CD4-positive, alpha-beta T cell (primary cell): Measurements from ENCODE around the gene METTL22. TPM values are rescaled to one million over a fixed set of nuclear protein-coding genes. Genes with fewer than 3 reads are reported as not detected.

Source experiments
- ATAC-seq: fragments of 200-7000 bp; cut with Tn5 transposase; one replicate; pipeline ENCODE4 v1.10.0; 2022; ENCODE audit warnings: mild to moderate bottlenecking; ENCODE audit not compliant: poor library complexity
- CTCF ChIA-PET: fragments of 350-600 bp; sonication (Branson Sonifier 250); formaldehyde crosslinking; loops from one replicate; lab custom pipeline; 2021; ENCODE audit warnings: antibody characterized with exemption, inconsistent platforms; lab: Charles Lee
- POLR2A ChIA-PET: fragments of 350-600 bp; sonication (Branson Sonifier 250); formaldehyde crosslinking; loops from one replicate; lab custom pipeline; 2021; ENCODE audit warnings: antibody characterized with exemption, inconsistent platforms; lab: Charles Lee
- DNase-seq, 14 experiments: peaks; one replicate each; pipeline ENCODE4 v3.0.0-alpha.2; 2013 to 2020; ENCODE audit warnings: mixed read lengths in 2 of 14
- H3K27ac ChIP-seq, 2 donors: one replicate each; pipeline versions ENCODE4 v1.5.1 to v1.7.0; 2013; ENCODE audit warnings: low read length in 2 of 2, low read depth in 1 of 2, mild to moderate bottlenecking in 1 of 2
- H3K27me3 ChIP-seq, 2 experiments: 1 replicate in 1 of 2; 2 replicates in 1 of 2; pipeline versions ENCODE4 v1.6.1 to v1.7.0; 2013; ENCODE audit warnings: low read length in 2 of 2, control low read depth in 1 of 2, mild to moderate bottlenecking in 1 of 2, moderate library complexity in 1 of 2; ENCODE audit not compliant: insufficient read depth in 2 of 2, control insufficient read depth in 1 of 2
- H3K36me3 ChIP-seq: one replicate; pipeline ENCODE4 v1.6.1; 2013; ENCODE audit warnings: low read length, control low read depth; ENCODE audit not compliant: insufficient read depth
- H3K4me1 ChIP-seq: one replicate; pipeline ENCODE4 v1.6.1; 2013; ENCODE audit warnings: low read length, control low read depth; ENCODE audit not compliant: insufficient read depth
- H3K4me3 ChIP-seq: one replicate; pipeline ENCODE4 v1.5.1; 2013; ENCODE audit warnings: mild to moderate bottlenecking, low read length, moderate library complexity
- H3K9me3 ChIP-seq, 2 experiments: 1 replicate in 1 of 2; 2 replicates in 1 of 2; pipeline versions ENCODE4 v1.6.1 to v1.7.0; 2013; ENCODE audit warnings: low read length in 2 of 2, mild to moderate bottlenecking in 2 of 2, control low read depth in 1 of 2, moderate library complexity in 1 of 2; ENCODE audit not compliant: control insufficient read depth in 1 of 2, insufficient read depth in 1 of 2
- H3K27ac Mint-ChIP-seq: one replicate; pipeline ENCODE4 v1.8.0; 2020; ENCODE audit warnings: mixed read lengths
- H3K27me3 Mint-ChIP-seq: one replicate; pipeline ENCODE4 v1.8.0; 2021; ENCODE audit warnings: mixed read lengths
- H3K36me3 Mint-ChIP-seq: one replicate; pipeline ENCODE4 v1.8.0; 2021; ENCODE audit warnings: low read depth, mixed read lengths
- H3K4me1 Mint-ChIP-seq: one replicate; pipeline ENCODE4 v1.8.0; 2021; ENCODE audit warnings: low read depth, mixed read lengths
- H3K4me3 Mint-ChIP-seq: one replicate; pipeline ENCODE4 v1.8.0; 2020; ENCODE audit warnings: mild to moderate bottlenecking, mixed read lengths
- H3K9me3 Mint-ChIP-seq: one replicate; pipeline ENCODE4 v1.8.0; 2020; ENCODE audit warnings: mixed read lengths
- CTCF ChIP-seq: fragments of 200-600 bp; IDR thresholded peaks from one replicate; pipeline ENCODE4 v1.8.0; 2022; ENCODE audit warnings: antibody characterized with exemption, mild to moderate bottlenecking
- intact Hi-C, 2 experiments: fragments of 100-400 bp; cut with DNase I in 1 of 2; cut with micrococcal nuclease in 1 of 2; formaldehyde crosslinking; loops; one replicate each; pipeline versions ENCODE4 v1.15.1 to v1.9.0; 2023 to 2025; cut with DNase I, micrococcal nuclease
- total RNA-seq, 174 experiments: library from RNA in 2 of 174; stranded (reverse) in 2 of 174; gene quantifications; one replicate each; pipeline ENCODE4 v1.2.3 and lab custom pipeline; 2021 to 2026

METTL22 gene
- total RNA-seq, 2 experiments from 2014 or later, result 23.2 to 26.5 TPM

DNA sequence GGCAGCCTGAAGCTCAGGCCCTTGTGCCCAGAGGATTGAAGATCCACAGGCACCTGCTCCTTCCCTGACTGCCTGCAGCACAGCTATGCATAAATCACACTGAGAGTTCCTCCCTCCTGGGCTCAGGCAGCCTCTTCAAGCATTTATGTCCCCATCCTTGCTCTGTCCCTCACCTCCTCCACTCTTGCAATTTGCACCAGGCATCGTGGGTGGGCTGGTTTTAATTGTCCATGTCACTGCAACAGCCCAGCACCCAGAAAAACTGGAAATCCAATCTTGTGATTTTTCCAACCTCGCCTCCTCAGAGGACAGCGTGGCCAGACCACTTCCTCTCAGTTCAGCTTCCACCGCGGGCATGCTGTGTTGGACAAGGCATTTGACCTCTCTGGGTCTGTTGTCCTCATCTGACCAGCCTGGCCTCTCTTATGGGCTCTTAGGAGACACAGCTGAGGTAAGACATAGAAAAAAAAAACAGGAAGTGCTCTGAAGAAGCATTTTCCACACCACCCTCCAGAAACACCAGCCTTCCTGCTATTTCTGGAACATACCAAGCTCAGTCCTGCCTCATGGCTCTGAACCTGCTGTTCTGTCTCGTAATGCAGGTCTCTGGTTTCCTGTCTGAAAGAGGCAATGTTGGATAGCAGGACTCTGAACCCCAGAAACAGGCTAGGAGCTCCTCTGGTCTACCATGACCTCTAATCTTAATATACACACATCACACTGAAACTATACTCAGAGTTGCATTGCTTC is 39.5 kb upstream of the METTL22 start:
- peaks cover 29% of the 10 kb centered on the region for H3K27me3 Mint-ChIP-seq
- no peak for TF ChIP-seq CTCF
- DNase-seq (no peak), ATAC-seq (no peak)
- no peaks in the 10 kb centered on the region for H3K4me1 Mint-ChIP-seq
- no peak overlapping the region for H3K4me3 ChIP-seq
- peaks cover 0 to 3% of the 10 kb centered on the region in 2 experiments for H3K9me3 ChIP-seq
- H3K9me3 Mint-ChIP-seq, result no peaks in the 10 kb centered on the region
- ChIA-PET POLR2A (no interaction called here), CTCF (no interaction called here)
- H3K36me3 ChIP-seq, result no peaks in the 10 kb centered on the region
- peaks cover 3% of the 10 kb centered on the region for H3K4me1 ChIP-seq
- no peak overlapping the region for H3K4me3 Mint-ChIP-seq
- H3K27ac ChIP-seq, result no peak overlapping the region
- no peaks in the 10 kb centered on the region for H3K36me3 Mint-ChIP-seq
- peaks cover 0 to 10% of the 10 kb centered on the region in 2 experiments for H3K27me3 ChIP-seq
- intact Hi-C loops, result no loop called here
- H3K27ac Mint-ChIP-seq, result no peak overlapping the region

- ChIA-PET CTCF (no interaction called here), POLR2A (interaction anchor here (0.6 kb wide), 1 partner anchor 415 kb away, joined by 3 read pairs; no protein-coding TSS in a partner anchor)
- no peak overlapping the region for H3K4me3 ChIP-seq
- peaks cover 3% of the 10 kb centered on the region for H3K4me1 ChIP-seq
- peaks cover 7 to 21% of the 10 kb centered on the region in 2 experiments for H3K27me3 ChIP-seq
- no peaks in the 10 kb centered on the region for H3K9me3 Mint-ChIP-seq
- no peak overlapping the region for H3K27ac Mint-ChIP-seq
- DNase-seq, result no peak
- peaks cover 0 to 3% of the 10 kb centered on the region in 2 experiments for H3K9me3 ChIP-seq
- H3K4me1 Mint-ChIP-seq, result no peaks in the 10 kb centered on the region
- H3K36me3 Mint-ChIP-seq, result no peaks in the 10 kb centered on the region
- ATAC-seq, result no peak
- H3K27me3 Mint-ChIP-seq, result peaks cover 39% of the 10 kb centered on the region
- no peak for TF ChIP-seq CTCF
- no peaks in the 10 kb centered on the region for H3K36me3 ChIP-seq
- no peak overlapping the region for H3K27ac ChIP-seq
- intact Hi-C loops, result no loop called here
- H3K4me3 Mint-ChIP-seq, result no peak overlapping the region
These were observed 38.3 kb upstream of the METTL22 start for GRCh38 chr16:8583199-8583598.

GRCh38 chr16:8583732-8584131 is 37.8 kb upstream of the METTL22 start:
- Mint-ChIP-seq H3K9me3 (no peaks in the 10 kb centered on the region), H3K36me3 (no peaks in the 10 kb centered on the region), H3K4me3 (no peak overlapping the region), H3K27me3 (peaks cover 44% of the 10 kb centered on the region), H3K4me1 (peaks cover 4% of the 10 kb centered on the region), H3K27ac (no peak overlapping the region)
- Histone ChIP-seq H3K4me1 (peaks cover 3% of the 10 kb centered on the region), H3K4me3 (no peak overlapping the region), H3K9me3 (peaks cover 0 to 3% of the 10 kb centered on the region in 2 experiments), H3K27ac (no peak overlapping the region), H3K27me3 (peaks cover 12 to 23% of the 10 kb centered on the region in 2 experiments), H3K36me3 (no peaks in the 10 kb centered on the region)
- CTCF ChIA-PET, result no interaction called here
- POLR2A ChIA-PET, result interaction anchor here (0.6 kb wide), 1 partner anchor 414 kb away, joined by 3 read pairs; no protein-coding TSS in a partner anchor
- intact Hi-C loops, result no loop called here
- DNase-seq (no peak), ATAC-seq (no peak)
- no peak for TF ChIP-seq CTCF
